Neural progenitor cell (in vitro differentiated cells): ENCODE results near the gene RNF114.

Experiments
- CTCF ChIP-seq: fragments of 200-600 bp; sonication (generic); IDR thresholded peaks from 2 replicates; pipeline ENCODE4 v1.5.1; 2017; ENCODE audit warnings: antibody characterized with exemption, mild to moderate bottlenecking
- EZH2phosphoT487 ChIP-seq: fragments of 200-600 bp; sonication (generic); IDR thresholded peaks from 2 replicates; pipeline ENCODE4 v1.6.1; 2017; ENCODE audit warnings: antibody characterized with exemption

GRCh38 chr20:49986049-49986448 lies 49.9 kb downstream of the RNF114 start:
- TF ChIP-seq CTCF = no peak
- no peak for TF ChIP-seq EZH2phosphoT487
